ENCODE results near the gene PKD2L1. TPM values are rescaled to one million over a fixed set of nuclear protein-coding genes. Genes with fewer than 3 reads are reported as not detected.
"Not testable (repeated sequence)": the region's sequence is repeated elsewhere in the genome, so short reads cannot be mapped to it uniquely, and the experiment has no call there.

Gene PKD2L1
- polyA plus RNA-seq, 12 donors = 0.05 to 0.39 (median 0.18) TPM; not detected in 6

DNA sequence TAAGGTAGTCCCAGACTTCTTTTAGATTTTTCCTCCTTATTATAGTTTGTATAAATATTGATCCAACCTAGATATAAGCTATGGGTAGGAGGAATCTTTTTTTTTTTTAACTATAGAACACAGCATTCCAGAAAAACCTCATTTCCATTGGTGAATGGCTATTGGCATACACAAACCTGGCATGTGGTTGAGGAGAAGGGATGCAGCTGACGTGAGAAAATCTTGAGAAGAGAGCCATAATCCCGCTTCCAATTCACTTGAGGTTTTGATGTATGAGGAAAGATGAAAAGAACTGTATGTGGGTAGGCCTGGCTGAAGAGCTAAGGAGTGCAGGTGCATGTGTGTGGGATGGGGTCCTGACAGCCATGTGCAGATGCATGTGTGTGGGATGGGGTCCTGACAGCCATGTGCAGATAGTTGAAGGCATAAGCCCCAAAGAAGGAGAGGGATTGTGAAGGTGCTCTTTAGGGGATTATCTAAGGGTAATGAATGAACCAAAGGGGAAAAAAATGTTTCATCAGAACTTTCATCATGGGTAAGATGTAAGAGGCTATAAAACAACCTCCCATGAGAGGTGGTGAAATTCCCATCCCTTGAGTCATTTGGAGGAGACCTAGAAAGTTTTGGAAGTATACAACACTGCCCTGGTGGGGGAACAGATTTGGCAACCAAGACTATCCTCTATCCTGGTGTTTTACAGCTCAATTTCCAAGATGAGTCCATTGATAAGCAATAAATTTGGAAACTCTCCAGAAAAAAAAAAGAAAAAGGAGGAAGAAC is 3.8 kb upstream of the PKD2L1 start:
- no peak for DNase-seq

DNA sequence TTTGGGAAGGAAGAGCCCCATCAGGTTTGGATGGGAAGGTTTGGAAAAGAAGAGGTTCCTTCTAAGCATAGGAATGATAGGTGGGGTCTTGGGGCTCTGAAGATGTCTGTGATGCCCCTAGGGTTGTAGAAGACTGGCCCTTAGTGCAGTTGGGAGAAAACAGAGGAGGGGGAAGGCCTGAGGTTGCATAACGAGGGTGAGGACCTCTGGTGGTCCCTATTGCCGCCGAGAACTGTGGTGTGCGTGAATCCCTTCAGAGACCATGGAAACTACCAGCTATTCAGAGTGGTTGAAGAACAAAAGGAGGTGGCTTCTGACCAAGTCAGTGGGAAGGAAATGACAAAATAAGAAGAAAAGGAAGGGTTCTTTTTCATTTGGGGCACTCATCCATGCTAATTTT is 3.1 kb upstream of the PKD2L1 start:
- DNase-seq = no peak

DNA sequence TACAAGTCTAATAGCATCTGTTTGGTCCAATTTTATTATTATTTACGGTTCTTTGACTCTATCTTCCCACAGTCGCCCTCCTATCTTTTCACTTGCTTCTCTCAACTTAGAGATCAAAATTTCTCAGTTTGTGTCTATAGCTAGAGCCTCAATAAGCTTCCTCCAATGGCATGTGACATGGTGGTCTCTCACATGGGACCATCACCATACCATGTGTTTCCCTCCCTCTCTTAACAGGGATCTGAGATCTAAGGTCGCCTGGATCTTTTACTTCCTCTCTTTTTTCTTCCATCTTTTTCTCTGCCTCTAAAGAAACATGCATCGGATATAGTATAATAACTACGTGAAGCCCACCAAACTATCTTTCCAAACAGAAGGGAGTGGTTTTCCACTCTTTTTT is 1.8 kb downstream of the PKD2L1 start:
- DNase-seq = no peak

DNA sequence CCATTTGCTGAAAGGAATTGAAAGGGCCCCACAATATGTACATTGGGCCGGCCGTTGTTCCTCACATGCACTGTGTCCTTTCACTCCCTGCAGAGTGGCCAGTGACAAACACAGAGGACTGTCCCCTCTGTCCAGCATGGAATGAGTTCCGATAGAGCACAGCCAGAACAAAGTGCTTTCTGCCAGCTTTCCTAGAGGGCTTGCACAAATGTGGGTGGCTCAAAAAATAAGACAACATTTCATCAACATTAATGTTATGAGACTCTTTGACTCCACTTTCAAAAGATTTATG is 2.4 kb downstream of the PKD2L1 start:
- no peak for DNase-seq

DNA sequence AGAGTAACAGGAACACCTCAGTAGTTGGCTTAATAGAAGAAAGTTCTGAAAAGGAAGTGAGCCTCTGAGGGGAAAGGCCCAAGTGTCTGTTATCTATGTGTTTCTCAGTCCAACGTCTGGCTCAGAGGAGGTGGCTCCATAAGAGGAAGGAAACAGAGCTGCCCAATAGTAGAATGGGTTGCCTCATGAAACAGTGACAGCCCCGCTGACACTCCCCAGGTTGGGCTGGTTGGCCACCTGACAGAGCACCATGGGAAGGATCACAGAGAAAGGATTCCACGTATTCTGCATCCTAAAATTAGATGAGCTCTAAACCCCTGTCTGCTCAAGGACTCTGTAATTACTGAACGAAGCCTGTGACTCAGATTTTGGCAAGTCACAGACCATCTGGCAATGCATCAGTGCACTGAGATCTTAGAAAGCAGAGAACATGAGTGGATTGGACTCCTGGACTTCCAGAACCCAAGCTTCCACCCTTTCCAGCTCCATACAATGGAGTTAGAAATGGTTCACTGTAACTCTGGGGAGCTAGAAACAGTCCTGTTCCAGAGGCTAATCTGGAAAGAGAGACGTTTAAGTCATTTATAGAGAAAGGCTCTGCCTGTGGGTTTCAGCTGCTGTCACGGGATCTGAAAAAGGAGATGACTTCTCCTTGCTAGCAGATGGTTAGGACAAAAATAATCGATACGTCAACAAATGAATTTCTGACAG is 2.9 kb downstream of the PKD2L1 start:
- DNase-seq = no peak

DNA sequence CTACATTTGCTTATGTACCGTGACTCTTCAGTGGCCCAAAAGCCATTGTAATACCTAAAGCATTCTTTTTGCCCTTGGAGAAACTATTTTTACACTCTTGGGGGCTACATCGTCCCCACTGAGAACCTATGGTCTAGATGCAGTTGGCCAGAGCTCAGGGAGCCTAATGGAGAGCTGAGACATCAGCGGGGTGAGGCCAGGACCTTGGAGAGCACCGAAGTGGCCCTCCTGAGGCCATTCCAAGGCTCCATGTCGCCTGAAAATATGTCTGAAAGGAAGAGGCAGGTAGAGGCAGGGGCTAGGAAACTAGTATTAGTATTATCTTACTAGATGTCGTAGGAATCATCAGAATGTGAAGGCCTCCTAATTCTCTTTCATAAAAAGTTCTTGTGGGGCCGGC is 4.9 kb downstream of the PKD2L1 start:
- no peak for DNase-seq

DNA sequence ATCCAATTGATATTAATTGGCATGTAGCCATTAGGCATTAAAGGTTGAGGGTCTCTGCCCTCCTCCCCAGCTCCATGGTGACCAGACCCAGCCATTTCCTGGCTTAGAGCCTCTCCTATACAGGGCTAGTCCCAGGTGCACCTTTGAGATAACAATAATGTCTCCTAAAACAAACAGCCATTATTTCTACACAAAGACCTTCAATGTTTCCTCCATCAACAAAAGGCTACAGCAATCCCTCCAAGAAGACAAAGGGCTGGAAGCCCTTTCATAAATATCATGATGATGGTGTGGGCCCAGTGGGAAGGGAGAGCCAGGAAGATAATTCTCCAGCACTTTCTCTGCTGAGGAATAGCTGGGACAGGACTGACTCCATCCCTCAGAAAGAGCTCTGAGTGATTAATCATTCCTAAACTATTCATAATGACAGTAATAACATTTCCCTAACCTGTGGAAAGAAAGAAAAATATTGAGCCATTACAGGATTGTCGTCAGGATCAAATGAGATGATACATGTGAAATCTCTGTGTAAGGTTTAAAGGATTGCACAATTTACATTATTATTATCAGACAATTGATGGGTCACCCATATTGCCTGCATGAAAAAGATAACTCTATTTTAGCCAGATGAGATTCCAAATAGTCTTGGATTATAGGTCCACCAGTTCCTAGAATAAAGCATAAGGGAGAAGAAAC is 10.2 kb downstream of the PKD2L1 start:
- DNase-seq = no peak

DNA sequence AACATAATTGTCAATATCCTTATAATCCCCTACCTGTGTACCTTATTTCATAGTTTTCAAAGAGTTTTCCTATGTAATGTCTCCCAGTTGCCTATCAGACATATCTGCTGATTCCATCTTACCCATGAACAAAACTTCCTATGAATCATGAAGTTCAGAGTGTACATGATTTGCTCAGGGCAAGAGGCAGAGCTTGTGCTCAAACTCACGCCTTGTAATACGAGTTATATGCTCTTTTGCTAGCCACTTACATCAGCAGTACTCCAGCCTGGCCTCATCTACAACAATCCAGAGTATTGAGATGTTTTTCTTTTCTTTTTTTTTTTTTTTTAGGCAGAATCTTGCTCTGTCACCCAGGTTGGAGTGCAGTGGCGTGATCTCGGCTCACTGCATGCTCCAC is 11.8 kb downstream of the PKD2L1 start:
- DNase-seq = no peak

DNA sequence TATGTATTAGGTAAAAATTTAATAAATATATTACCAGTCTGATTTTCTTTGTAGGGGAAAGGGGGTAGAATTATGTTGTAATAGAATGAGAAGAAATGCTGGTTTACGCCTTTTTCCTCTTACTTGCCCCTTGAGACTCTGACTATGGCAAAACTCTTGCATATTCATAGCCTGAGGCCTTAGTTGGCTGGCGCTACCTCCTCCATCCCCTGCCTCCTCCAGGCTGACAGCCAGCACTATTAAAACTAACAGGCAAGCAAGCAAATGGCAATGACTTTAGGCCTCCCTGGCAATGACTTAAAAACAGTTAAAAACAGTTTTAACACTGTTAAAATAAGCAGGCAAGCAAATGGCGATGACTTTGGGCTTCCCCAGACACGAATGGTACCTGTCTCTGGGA is 14.4 kb downstream of the PKD2L1 start:
- DNase-seq = no peak

DNA sequence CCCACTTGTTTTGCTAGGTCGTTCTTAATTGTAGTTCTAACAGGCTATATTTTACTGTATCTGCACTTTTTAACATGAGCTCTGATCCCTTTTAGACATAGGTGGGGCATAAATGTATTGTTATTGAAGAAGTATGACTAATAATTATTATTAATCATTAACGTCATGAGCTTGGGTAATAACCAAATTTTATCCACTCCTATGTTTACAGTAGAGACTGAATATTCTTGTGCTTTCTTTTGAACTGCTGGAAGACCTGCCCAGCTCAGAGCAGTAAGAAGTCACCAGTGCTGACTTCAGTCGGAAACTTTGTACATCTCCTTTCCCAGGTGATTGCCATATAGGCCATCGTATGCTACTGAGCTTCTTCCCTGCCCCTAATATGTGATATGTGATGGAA is 18.7 kb downstream of the PKD2L1 start:
- no peak for DNase-seq

DNA sequence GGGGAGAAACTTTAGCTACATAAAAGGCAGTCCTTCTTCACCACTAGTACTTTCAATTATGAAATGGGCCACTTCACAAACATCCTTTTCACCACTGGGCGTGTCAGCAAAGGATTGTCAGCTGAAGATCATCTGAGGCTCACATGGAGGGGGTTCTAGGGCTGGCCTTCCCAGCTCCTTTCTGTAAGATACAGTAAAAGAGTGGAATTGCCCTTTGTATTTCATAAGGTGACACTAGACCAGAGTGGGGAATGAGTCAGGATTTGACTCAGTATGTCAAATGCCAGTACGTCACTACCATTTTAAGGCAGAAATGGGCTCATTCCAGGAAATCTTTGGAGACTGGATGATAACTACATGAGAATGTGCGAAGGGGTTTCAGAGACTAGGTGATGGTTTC is 22.3 kb downstream of the PKD2L1 start:
- no peak for DNase-seq

DNA sequence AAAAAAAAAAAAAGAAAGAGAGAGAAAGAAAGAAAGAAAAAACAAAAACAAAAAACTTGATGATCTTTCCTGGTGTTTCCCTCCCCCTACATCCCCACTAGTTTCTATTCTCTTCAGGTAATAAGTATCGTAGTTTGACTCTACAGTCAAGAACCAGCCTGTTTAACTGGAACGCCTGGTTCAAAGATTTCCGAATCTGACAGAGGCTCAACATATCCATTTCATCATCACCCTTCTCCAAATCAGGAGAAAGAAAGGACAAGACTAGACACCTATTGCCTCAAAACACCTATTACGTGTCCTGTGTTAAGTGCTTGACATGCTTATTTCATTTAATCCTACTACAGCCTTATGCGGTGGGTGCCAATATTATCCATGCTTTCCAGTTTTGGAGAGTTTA is 23.2 kb downstream of the PKD2L1 start:
- DNase-seq = no peak

DNA sequence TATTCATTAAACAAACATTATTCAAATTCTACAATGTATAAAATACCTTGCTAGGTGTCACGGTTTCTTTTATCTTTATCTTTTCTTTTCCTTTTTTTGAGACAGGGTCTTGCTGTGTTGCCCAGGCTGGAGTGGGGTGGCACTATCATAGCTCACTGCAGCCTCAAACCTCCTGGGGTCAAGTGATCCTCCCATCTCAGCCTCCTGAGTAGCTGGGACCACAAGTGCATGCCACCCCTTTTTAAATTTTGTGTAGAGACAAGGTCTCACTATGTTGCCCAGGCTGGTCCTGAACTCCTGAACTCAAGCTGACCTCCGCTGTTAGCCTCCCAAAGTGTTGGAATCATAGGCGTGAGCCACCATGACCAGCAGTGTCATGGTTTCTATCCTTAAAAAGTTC is 25.6 kb downstream of the PKD2L1 start:
- DNase-seq = no peak

DNA sequence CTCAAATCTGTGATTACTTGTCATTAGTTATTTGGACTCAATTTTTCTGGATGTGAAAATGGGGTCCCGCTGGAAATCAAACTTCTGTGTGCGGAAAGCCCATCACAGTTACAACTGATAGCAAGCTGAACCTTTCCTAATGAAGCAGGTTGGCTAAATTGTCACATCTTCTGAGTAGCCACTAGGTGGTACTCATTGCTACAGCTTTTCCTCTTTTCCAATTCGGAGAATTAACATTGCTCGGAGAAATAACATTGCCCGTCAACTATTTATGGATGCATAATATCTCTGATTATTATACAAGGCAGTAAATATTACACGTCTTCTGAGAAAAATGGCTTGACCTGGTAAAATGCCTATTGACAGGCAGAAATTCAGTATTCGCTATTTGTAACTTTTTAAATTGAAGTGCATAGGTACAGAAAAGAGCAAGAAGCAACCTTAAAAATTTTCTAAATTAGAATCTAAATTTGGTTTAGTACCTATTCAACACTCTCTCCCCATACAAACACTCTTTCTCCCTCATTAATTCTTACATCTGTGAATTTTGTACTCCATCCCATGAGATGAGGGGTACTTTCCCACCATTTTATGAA is 26.2 kb downstream of the PKD2L1 start:
- no peak for DNase-seq

DNA sequence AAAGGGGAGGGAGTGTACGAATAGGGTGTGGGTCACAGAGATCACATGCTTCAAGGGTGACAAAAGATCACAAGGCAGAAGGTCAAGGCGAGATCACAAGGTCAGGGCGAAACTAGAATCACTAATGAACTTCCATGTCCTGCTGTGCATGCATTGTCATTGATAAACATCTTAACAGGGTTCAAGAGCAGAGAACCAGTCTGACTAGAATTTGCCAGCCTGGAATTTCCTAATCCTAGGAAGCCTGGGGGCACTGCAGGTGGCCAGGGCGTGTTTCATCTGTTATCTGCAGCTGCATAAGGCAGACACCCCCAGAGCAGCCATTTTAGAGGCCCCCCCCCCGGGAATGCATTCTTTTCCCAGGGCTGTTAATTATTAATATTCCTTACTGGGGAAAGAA is 28.9 kb downstream of the PKD2L1 start:
- DNase-seq = not testable (repeated sequence)

DNA sequence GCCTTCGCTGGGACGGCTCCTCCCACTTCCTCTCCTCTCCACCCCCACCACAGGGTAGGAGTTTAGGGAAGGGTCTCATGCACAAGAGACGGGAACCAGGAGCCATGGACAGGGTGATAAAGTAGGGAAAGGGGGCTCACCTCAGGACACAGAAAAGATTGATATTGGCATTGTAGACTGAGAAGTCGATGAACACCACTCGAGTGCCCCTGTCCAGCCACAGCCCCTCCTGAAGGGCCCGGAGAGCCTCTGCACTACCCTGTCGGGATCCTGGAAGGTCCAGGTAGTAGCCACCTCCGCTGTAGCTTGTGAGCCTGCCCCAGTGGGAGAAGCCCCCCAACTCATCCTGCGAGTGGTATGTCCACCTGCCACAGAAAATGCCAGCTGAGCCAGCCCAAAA is 32.8 kb downstream of the PKD2L1 start:
- no peak for DNase-seq

DNA sequence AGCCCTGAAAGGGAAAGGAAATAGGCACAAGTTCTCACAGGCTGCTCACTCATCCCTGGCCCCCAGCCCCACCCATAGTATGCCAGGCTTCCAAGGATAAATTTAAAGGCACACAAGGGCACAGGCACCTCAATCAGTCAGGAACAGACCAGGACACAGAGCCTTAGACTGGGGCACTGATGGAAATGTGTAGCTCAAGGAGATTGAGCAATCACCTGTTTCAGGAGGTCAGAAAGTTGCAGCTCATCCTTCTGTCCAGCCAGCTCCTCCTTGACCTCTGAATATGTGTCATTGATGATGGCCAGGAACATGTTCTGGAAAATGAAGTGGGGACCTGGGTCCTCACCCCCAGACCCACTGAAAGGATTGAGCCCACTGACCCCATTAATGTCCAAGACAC is 37.0 kb downstream of the PKD2L1 start:
- DNase-seq = no peak

DNA sequence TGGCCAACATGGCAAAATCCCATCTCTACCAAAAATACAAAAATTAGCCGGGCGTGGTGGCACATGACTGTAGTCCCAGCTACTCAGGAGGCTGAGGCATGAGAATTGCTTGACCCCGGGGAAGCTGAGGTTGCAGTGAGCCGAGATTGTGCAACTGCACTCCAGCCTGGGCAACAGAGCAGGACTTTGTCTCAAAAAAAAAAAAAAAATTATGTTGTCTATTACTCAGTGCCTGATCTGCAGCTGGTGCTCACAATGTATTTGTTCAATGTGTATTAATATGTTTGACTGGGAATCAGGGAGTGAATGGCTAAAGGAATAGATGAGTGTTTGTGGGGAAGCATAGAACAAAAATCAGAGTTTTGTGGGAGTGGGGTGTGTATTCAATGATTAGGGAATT is 37.7 kb downstream of the PKD2L1 start:
- DNase-seq = not testable (repeated sequence)

DNA sequence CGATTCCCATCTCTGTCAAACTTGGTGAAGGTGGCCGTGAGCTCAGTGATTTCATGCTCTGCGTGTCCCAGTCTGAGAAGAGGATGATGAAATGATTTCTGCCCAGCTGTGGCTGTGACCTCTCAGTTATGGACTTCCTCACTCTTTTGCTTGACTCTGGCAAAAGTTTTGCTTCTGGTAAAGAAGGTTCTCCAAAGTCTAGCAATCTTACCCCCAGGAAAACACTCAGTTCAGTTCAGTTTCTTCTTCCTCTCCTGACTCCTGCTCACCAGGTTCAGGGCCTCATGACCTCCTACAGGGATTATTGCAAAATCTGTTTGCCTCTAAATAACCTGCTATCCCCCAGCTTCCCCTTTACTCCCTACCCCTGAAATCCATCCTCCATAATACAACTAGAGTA is 38.7 kb downstream of the PKD2L1 start:
- no peak for DNase-seq

DNA sequence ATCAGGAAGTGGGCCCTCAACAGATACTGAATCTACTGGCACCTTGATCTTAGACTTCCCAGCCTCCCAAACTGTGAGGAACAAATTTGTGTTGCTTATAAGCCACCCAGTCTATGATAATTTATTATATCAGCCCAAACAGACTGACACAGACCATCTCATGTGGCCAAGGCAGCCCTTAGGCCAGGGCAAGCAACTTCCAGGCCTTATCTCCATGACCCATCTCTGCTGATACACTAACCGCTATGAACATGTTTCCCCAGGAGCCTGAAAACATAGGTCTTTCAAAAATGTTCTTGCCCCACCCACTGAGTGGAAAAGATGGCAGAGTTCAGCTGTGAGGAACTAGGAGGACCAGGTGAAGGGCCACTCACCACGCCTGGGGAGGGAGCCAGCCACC is 40.4 kb downstream of the PKD2L1 start:
- DNase-seq = no peak

DNA sequence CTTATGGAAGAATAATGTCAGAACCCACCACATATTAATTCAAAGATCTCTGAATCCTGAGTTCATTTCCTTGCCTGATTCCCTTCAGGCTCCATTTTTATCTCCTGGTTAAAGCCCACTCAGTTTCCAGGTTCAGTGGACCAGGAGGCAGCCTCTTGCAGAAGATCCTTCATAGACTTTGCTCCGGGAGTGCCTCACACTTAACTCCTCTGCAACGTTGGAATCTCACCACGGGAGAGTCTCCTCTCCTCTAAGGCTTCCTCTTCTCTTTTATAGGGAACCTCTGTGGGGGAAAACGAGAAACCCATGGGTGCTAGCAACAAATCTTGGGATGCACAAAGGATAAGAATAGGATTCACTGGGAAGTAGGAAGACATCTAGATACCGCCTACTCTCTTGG is 41.8 kb downstream of the PKD2L1 start:
- no peak for DNase-seq

DNA sequence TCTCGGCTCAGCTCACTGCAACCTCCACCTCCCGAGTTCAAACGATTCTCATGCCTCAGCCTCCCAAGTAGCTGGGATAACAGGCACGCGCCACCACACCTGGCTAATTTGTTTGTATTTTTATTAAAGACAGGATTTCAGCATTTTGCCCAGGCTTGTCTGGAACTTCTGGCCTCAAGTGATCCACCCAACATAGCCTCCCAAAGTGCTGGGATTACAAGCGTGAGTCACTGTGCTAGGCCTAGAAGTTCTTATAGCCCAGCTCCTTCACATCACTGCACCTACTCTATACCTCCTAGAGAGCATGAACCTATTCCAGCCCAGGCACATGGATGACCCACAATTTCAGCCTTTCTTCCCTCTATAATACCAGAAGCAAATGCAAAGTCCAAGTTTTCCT is 42.3 kb downstream of the PKD2L1 start:
- no peak for DNase-seq
